HG02678 (cell line): ENCODE measurements around the gene TXNDC5.

Experiments
- ATAC-seq: cut with Tn5 transposase; IDR thresholded peaks from one replicate; pipeline ENCODE4 v1.9.1; 2021; ENCODE audit warnings: mild to moderate bottlenecking, moderate library complexity; ENCODE audit not compliant: unreplicated experiment

The TXNDC5 gene

GRCh38 chr6:7910654-7911344 is at the start of gene TXNDC5:
TXNDC5 (minus strand) TSS chr6:7910788; CDS start chr6:7910776, 12 bp downstream.
- ATAC-seq = peak; percentile 61

- no peak for ATAC-seq
These were observed 49.6 kb upstream of the TXNDC5 start for GRCh38 chr6:7960141-7960540.

- ATAC-seq = no peak
These were observed 48.9 kb upstream of the TXNDC5 start for GRCh38 chr6:7959453-7959852.

- ATAC-seq = no peak
These were observed 47.9 kb upstream of the TXNDC5 start for GRCh38 chr6:7958464-7958863.

- ATAC-seq = no peak
These were observed 45.7 kb upstream of the TXNDC5 start for GRCh38 chr6:7956257-7956656.

- no peak for ATAC-seq
These were observed 44.1 kb upstream of the TXNDC5 start for GRCh38 chr6:7954477-7955200.

GRCh38 chr6:7953753-7954152 is 43.2 kb upstream of the TXNDC5 start:
- no peak for ATAC-seq

GRCh38 chr6:7939864-7940228 is 29.3 kb upstream of the TXNDC5 start:
- no peak for ATAC-seq

GRCh38 chr6:7939184-7939863 is 28.7 kb upstream of the TXNDC5 start:
- no peak for ATAC-seq

GRCh38 chr6:7938562-7939183 is 28.1 kb upstream of the TXNDC5 start:
- no peak for ATAC-seq

GRCh38 chr6:7933794-7934193 is 23.2 kb upstream of the TXNDC5 start:
- peak; percentile 98 for ATAC-seq

GRCh38 chr6:7932625-7933024 is 22.0 kb upstream of the TXNDC5 start:
- ATAC-seq = no peak

GRCh38 chr6:7924867-7925266 is 14.3 kb upstream of the TXNDC5 start:
- no peak for ATAC-seq

- no peak for ATAC-seq
These were observed 12.0 kb upstream of the TXNDC5 start for GRCh38 chr6:7922596-7922995.

- ATAC-seq = no peak
These were observed 11.1 kb upstream of the TXNDC5 start for GRCh38 chr6:7921632-7922092.

- no peak for ATAC-seq
These were observed 10.5 kb upstream of the TXNDC5 start for GRCh38 chr6:7921046-7921445.

- ATAC-seq = no peak
These were observed 9.8 kb upstream of the TXNDC5 start for GRCh38 chr6:7920425-7920824.

GRCh38 chr6:7919871-7920270 is 9.3 kb upstream of the TXNDC5 start:
- ATAC-seq = no peak

- no peak for ATAC-seq
These were observed 7.8 kb upstream of the TXNDC5 start for GRCh38 chr6:7918403-7918802.

GRCh38 chr6:7917729-7918128 is 7.1 kb upstream of the TXNDC5 start:
- no peak for ATAC-seq

- ATAC-seq = peak; percentile 86
These were observed 6.4 kb upstream of the TXNDC5 start for GRCh38 chr6:7916959-7917358.
